WERI-Rb-1 (cell line): ENCODE data around the gene DENND1A.

Experiments used
- DNase-seq: peaks from one replicate; pipeline ENCODE4 v3.0.0-alpha.2; 2020
- H3K27ac ChIP-seq: fragments of 250-450 bp; sonication (Bioruptor Pico); 2 replicates; pipeline ENCODE4 v1.5.1; 2020; ENCODE audit warnings: mild to moderate bottlenecking, moderate library complexity
- H3K27me3 ChIP-seq: fragments of 250-450 bp; sonication (Bioruptor Pico); 2 replicates; pipeline ENCODE4 v1.5.1; 2021; ENCODE audit warnings: mild to moderate bottlenecking, low read depth, moderate library complexity; ENCODE audit not compliant: insufficient read depth, severe bottlenecking
- H3K36me3 ChIP-seq: fragments of 250-450 bp; sonication (Bioruptor Pico); 2 replicates; pipeline ENCODE4 v1.5.1; 2020; ENCODE audit warnings: mild to moderate bottlenecking, moderate library complexity
- H3K4me3 ChIP-seq: 2 replicates; pipeline ENCODE4 v1.5.1; 2011; ENCODE audit warnings: low read depth, mild to moderate bottlenecking, control low read depth, low read length
- H3K9me3 ChIP-seq: fragments of 250-450 bp; sonication (Bioruptor Pico); 2 replicates; pipeline ENCODE4 v1.5.1; 2021; ENCODE audit warnings: mild to moderate bottlenecking, moderate library complexity; ENCODE audit not compliant: severe bottlenecking
- TF ChIP-seq, protein P1 (sequence below): IDR thresholded peaks from 2 replicates; pipeline ENCODE4 v1.5.1; 2011; ENCODE audit warnings: low read depth, mild to moderate bottlenecking, control low read depth, inconsistent platforms, low read length

The DENND1A gene

GRCh38 chr9:123475407-123475806 lies 454.5 kb downstream of the DENND1A start:
- no peak for DNase-seq
- Histone ChIP-seq H3K4me3 (no peak overlapping the region), H3K27me3 (no peaks in the 10 kb centered on the region), H3K9me3 (no peaks in the 10 kb centered on the region), H3K27ac (no peak overlapping the region), H3K36me3 (no peaks in the 10 kb centered on the region)
- TF ChIP-seq, protein P1, sequence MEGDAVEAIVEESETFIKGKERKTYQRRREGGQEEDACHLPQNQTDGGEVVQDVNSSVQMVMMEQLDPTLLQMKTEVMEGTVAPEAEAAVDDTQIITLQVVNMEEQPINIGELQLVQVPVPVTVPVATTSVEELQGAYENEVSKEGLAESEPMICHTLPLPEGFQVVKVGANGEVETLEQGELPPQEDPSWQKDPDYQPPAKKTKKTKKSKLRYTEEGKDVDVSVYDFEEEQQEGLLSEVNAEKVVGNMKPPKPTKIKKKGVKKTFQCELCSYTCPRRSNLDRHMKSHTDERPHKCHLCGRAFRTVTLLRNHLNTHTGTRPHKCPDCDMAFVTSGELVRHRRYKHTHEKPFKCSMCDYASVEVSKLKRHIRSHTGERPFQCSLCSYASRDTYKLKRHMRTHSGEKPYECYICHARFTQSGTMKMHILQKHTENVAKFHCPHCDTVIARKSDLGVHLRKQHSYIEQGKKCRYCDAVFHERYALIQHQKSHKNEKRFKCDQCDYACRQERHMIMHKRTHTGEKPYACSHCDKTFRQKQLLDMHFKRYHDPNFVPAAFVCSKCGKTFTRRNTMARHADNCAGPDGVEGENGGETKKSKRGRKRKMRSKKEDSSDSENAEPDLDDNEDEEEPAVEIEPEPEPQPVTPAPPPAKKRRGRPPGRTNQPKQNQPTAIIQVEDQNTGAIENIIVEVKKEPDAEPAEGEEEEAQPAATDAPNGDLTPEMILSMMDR = no peak

GRCh38 chr9:123472862-123473614 lies 456.9 kb downstream of the DENND1A start:
- Histone ChIP-seq H3K27me3 (no peaks in the 10 kb centered on the region), H3K27ac (no peak overlapping the region)
- no peak for DNase-seq

GRCh38 chr9:123471843-123472570 lies 457.9 kb downstream of the DENND1A start:
- TF ChIP-seq, protein P1 = no peak
- Histone ChIP-seq H3K36me3 (no peaks in the 10 kb centered on the region), H3K4me3 (no peak overlapping the region), H3K27ac (no peak overlapping the region), H3K9me3 (no peaks in the 10 kb centered on the region), H3K27me3 (no peaks in the 10 kb centered on the region)
- no peak for DNase-seq

More at GRCh38 chr9:123472862-123473614, 456.9 kb downstream of the DENND1A start:
- no peaks in the 10 kb centered on the region for H3K36me3 ChIP-seq
- no peaks in the 10 kb centered on the region for H3K9me3 ChIP-seq
- H3K4me3 ChIP-seq = no peak overlapping the region
- TF ChIP-seq, protein P1 = no peak

DNA sequence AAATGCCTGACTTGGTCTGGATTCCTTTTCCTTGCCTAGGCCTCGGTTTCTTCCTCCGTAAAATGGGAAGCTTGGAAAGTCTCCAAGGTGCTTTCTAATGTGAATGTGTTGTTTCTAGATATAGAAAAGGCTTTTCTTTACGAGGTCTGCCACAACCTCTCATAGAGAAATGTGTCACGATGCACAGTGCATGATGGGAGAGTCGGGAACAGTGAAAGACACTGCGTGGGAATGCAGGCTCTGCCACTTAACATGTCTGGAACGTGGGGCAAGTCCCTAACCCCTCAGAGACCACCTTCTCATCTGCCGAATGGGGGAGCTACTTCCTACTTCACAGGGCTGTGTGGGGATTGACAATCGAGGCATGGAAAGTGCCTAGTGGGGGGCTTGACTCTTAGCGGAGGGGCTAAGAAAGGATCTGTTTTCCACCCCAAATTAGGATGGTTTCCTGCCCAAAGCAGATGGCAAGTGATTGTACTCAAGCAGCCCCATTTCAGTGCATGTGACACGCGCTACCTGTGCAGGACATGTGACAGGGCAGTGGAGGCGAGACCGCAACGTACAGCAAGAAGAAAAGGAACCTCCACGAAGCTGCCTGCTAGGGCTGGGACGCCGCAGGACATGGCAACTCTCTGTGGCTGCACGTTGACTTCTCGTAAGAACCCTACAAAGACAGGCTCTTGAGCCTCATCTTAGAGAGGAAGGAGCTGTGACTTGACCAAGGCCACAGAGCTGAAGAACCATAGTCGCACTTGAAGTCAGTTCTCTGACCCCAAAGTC lies 458.7 kb downstream of the DENND1A start:
- no peaks in the 10 kb centered on the region for H3K36me3 ChIP-seq
- TF ChIP-seq, protein P1 = no peak
- no peaks in the 10 kb centered on the region for H3K9me3 ChIP-seq
- H3K27me3 ChIP-seq = no peaks in the 10 kb centered on the region
- DNase-seq = no peak
- H3K4me3 ChIP-seq = no peak overlapping the region
- H3K27ac ChIP-seq = no peak overlapping the region

DNA sequence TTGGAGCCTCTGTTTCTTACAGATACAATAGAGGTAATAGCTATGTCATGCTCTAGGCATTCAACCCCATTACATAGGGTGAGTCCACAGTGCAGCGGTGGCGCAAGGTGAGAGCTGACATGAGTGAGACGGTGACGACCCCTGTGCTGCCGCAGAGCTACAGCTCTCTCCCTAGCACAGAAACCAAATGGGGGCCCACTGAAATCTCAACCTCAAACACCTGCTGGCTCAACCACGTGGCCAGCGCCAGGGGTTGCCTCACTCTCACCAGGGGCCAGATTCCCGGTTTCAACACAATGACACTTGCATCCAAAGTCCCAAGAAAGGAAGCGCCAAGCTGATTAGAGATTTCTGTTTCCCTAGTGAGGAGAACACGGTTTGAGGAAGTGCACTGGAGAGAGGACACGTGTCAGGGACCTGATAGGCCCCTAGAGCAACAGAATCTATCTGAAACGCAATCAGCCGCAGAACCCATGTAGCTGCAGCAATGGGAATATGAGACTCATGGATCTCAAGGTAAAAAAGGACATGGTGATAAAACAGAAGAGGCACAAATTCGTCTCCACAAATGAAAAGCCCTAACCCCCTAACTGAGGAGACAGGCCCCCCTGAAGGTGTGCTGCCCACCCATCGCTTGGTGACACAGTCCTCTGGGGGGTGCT lies 459.7 kb downstream of the DENND1A start:
- Histone ChIP-seq H3K27ac (no peak overlapping the region), H3K27me3 (no peaks in the 10 kb centered on the region), H3K4me3 (no peak overlapping the region), H3K36me3 (no peaks in the 10 kb centered on the region), H3K9me3 (no peaks in the 10 kb centered on the region)
- no peak for DNase-seq
- TF ChIP-seq, protein P1 = no peak
